ENCODE results near the gene TRIM29. TPM values are rescaled to one million over a fixed set of nuclear protein-coding genes. Genes with fewer than 3 reads are reported as not detected.

TRIM29 gene
- total and polyA plus RNA-seq, 12 donors: 0.24 to 4.3 (median 1.1) TPM; not detected in 3

DNA sequence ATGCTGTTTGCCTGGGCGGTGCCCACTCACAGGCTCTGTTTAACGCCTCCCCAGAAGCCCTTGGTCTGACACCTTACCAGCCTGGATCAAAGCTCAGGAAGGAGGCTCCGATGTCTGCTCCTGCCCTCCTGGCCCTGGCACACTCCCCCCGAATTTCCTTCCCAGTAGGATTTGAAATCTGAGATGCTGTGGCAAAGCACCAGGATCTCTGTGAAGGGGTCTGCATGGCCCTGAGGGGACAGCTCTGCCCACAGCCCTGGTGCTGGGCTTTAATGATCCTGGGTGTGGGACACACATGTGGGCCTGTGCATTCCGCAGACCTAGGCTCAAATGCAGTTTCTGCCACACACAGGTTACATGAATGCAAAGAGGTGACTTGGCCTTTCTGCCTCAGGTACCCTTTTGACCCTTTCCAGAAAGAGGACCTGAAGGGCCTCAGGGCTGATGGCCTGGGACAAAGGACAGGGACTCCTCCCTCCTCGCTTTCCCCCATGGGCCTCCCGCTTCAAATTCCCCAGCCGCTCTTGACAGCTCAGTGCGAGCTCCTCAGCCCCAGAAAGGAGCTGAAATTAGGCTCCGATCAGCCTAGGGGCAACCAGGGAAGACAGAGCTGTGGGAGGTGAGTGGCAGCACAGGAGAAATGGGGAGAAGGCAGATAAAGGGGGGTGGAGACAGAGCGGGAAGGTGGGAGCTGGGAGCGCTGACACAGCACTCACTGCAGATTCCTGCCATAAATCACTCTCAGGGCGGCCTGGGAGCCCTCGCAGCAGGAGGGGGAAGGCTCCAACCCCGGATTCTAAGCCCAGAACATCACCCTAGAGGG lies 41.3 kb downstream of the TRIM29 start:
- no peaks in the 10 kb centered on the region for H3K27me3 ChIP-seq

DNA sequence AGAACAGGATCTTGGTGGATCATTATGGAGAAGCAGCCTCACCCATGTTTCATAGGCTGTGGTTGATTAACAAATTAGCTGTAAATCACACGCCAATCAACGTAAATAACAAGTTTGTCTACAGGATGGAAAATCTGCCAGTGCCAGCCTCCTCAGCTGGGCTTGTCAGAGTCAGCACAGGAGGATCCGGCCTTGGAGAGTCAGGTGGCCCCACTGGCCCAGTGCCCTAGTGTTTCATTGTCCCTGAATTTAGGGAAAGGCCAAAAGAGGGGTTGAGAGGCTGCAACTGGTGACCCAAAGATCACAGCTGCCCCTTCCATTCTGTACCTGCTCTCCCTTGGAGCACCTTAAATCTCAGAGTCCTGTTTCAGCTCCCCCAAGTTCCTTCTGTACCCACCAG lies 42.4 kb downstream of the TRIM29 start:
- no peaks in the 10 kb centered on the region for H3K27me3 ChIP-seq
- H3K9me3 ChIP-seq (replicated peaks in 1 of 3): no peaks in the 10 kb centered on the region
- intact Hi-C loops (cut with DNase I): no loop called here
- no peaks in the 10 kb centered on the region for H3K4me1 ChIP-seq (replicated peaks in 1 of 2)
- peak in 3 of 7 donors; percentile 16 to 35 (median 32) for DNase-seq
- no peaks in the 10 kb centered on the region for H3K36me3 ChIP-seq (replicated peaks in 1 of 2)
- TF ChIP-seq, protein P1, sequence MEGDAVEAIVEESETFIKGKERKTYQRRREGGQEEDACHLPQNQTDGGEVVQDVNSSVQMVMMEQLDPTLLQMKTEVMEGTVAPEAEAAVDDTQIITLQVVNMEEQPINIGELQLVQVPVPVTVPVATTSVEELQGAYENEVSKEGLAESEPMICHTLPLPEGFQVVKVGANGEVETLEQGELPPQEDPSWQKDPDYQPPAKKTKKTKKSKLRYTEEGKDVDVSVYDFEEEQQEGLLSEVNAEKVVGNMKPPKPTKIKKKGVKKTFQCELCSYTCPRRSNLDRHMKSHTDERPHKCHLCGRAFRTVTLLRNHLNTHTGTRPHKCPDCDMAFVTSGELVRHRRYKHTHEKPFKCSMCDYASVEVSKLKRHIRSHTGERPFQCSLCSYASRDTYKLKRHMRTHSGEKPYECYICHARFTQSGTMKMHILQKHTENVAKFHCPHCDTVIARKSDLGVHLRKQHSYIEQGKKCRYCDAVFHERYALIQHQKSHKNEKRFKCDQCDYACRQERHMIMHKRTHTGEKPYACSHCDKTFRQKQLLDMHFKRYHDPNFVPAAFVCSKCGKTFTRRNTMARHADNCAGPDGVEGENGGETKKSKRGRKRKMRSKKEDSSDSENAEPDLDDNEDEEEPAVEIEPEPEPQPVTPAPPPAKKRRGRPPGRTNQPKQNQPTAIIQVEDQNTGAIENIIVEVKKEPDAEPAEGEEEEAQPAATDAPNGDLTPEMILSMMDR (IDR thresholded peaks at IDR 0.05): no peak
- TF ChIP-seq POLR2A (IDR thresholded peaks at IDR 0.05): no peak
- no peak overlapping the region for H3K27ac ChIP-seq
- WGBS, 4 donors: 57 to 70% (median 61%) methylated on average over 3 of the region's 3 CpGs
- no peak overlapping the region for H3K4me3 ChIP-seq

More for the DNA sequence above, 41.3 kb downstream of the TRIM29 start:
- 59 to 76% (median 66%) methylated on average over 13 to 15 of the region's 15 CpGs for WGBS, 4 donors
- H3K4me1 ChIP-seq (replicated peaks in 1 of 2): no peaks in the 10 kb centered on the region
- H3K9me3 ChIP-seq (replicated peaks in 1 of 3): no peaks in the 10 kb centered on the region
- intact Hi-C loops (cut with DNase I): no loop called here
- no peak for TF ChIP-seq POLR2A (IDR thresholded peaks at IDR 0.05)
- H3K4me3 ChIP-seq: no peak overlapping the region
- H3K27ac ChIP-seq: no peak overlapping the region
- peak in 1 of 7 donors; percentile 4 for DNase-seq
- no peaks in the 10 kb centered on the region for H3K36me3 ChIP-seq (replicated peaks in 1 of 2)

DNA sequence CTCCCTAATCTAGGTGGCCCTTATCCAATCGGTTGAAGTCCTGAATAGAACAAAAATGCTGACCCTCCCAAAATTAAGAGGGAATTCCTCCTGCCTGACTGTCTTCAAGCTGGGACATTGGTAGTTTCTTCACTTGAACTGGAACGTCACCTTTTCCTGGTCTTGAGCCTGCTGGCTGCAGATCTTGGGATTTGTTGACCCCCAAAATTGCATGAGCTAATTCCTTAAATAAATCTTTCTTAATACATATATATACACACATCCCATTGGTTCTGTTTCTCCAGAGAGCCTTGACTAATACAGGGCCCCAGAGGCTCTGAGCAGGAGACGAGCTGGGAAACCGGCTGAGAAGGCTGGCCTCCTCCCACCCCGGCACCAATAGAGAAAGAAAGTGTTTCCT lies 46.2 kb downstream of the TRIM29 start:
- H3K4me3 ChIP-seq: no peak overlapping the region
- no peaks in the 10 kb centered on the region for H3K4me1 ChIP-seq (replicated peaks in 1 of 2)
- no peak overlapping the region for H3K27ac ChIP-seq
- no peak for DNase-seq
- no peaks in the 10 kb centered on the region for H3K27me3 ChIP-seq
- intact Hi-C loops (cut with DNase I): no loop called here
- TF ChIP-seq POLR2A (IDR thresholded peaks at IDR 0.05): no peak
- TF ChIP-seq, protein P1 (IDR thresholded peaks at IDR 0.05): no peak
- no peaks in the 10 kb centered on the region for H3K9me3 ChIP-seq (replicated peaks in 1 of 3)
- 67 to 84% (median 71%) methylated on average over 5 of the region's 5 CpGs for WGBS, 4 donors
- H3K36me3 ChIP-seq (replicated peaks in 1 of 2): no peaks in the 10 kb centered on the region

DNA sequence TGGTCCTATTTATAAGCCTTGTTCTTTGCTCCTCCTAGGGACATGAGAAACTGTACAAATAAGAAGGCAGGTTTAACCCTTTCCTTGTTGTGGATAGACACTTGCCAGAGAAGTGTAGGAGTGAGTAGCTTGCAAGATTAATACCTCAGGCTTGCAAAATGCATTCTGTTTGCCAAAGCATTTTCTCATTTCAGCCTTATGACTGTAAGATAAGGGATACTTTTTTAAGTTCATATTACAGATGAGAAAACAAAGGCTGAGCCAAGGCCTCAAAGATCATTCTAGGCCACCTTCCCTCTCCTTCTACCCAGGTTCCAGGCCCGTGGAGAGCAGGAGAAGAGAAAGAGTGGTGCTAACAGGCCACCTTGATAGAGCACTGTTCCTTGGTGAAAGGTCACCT lies 46.8 kb downstream of the TRIM29 start:
- 56 to 72% (median 65%) methylated on average over 1 of the region's 1 CpG for WGBS, 4 donors
- H3K27ac ChIP-seq: peak overlapping the region in 1 of 5 donors; percentile 26

More for the DNA sequence above, 46.8 kb downstream of the TRIM29 start:
- no peaks in the 10 kb centered on the region for H3K4me1 ChIP-seq (replicated peaks in 1 of 2)
- H3K27me3 ChIP-seq: no peaks in the 10 kb centered on the region
- no peaks in the 10 kb centered on the region for H3K9me3 ChIP-seq (replicated peaks in 1 of 3)
- no peak for DNase-seq
- TF ChIP-seq, protein P1 (IDR thresholded peaks at IDR 0.05): no peak
- TF ChIP-seq POLR2A (IDR thresholded peaks at IDR 0.05): no peak
- H3K36me3 ChIP-seq (replicated peaks in 1 of 2): no peaks in the 10 kb centered on the region
- intact Hi-C loops (cut with DNase I): no loop called here
- H3K4me3 ChIP-seq: no peak overlapping the region
